ENCODE data around the gene SNX5.

The SNX5 gene

GRCh38 chr20:18005170-18005989 lies 36.8 kb upstream of the SNX5 start:
- in situ Hi-C loops (cut with HindIII; ENCODE audit: low pct_unique_long_range_greater_than_20kb, low sequenced_read_pairs) = no loop called here
- no peak for TF ChIP-seq JUND (IDR thresholded peaks at IDR 0.05; ENCODE audit: low read depth)
- DNase-seq (ENCODE audit: low read depth in 1 of 2, low spot score in 1 of 2) = peak in 1 of 2 experiments; percentile 38

GRCh38 chr20:18004384-18005031 lies 35.9 kb upstream of the SNX5 start:
- DNase-seq (ENCODE audit: low read depth in 1 of 2, low spot score in 1 of 2) = no peak
- in situ Hi-C loops (cut with HindIII; ENCODE audit: low pct_unique_long_range_greater_than_20kb, low sequenced_read_pairs) = no loop called here
- TF ChIP-seq JUND (IDR thresholded peaks at IDR 0.05; ENCODE audit: low read depth) = no peak

GRCh38 chr20:18003897-18004296 lies 35.3 kb upstream of the SNX5 start:
- TF ChIP-seq JUND (IDR thresholded peaks at IDR 0.05; ENCODE audit: low read depth) = no peak
- in situ Hi-C loops (cut with HindIII; ENCODE audit: low pct_unique_long_range_greater_than_20kb, low sequenced_read_pairs) = no loop called here
- no peak for DNase-seq (ENCODE audit: low read depth in 1 of 2, low spot score in 1 of 2)

- peak in 1 of 2 experiments; percentile 50 for DNase-seq (ENCODE audit: low read depth in 1 of 2, low spot score in 1 of 2)
- in situ Hi-C loops (cut with HindIII; ENCODE audit: low pct_unique_long_range_greater_than_20kb, low sequenced_read_pairs) = no loop called here
- TF ChIP-seq JUND (IDR thresholded peaks at IDR 0.05; ENCODE audit: low read depth) = no peak
Observed at GRCh38 chr20:18001131-18001921, 32.7 kb upstream of the SNX5 start.

DNA sequence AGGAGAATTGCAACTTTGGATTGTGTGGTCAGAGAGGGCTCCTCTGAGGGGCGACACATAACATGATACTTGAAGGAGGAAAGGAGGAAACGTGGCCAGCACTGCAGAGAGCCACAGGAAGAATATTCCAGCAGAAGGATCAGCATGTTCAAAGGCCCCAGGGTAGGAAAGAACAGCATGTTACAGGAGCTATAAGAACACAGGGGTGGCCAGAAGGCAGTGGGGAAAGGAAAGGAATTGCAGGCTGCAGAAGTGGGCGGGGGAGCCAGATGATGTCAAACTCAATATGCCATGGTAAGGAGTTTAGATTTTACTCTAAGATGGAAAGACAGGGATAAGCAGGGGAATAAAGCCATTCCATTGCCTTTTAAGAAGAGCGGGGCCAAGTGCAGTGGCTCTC lies 31.0 kb upstream of the SNX5 start:
- DNase-seq (ENCODE audit: low read depth in 1 of 2, low spot score in 1 of 2) = no peak
- no peak for TF ChIP-seq JUND (IDR thresholded peaks at IDR 0.05; ENCODE audit: low read depth)
- in situ Hi-C loops (cut with HindIII; ENCODE audit: low pct_unique_long_range_greater_than_20kb, low sequenced_read_pairs) = no loop called here

- in situ Hi-C loops (cut with HindIII; ENCODE audit: low pct_unique_long_range_greater_than_20kb, low sequenced_read_pairs) = no loop called here
- TF ChIP-seq JUND (IDR thresholded peaks at IDR 0.05; ENCODE audit: low read depth) = no peak
- DNase-seq (ENCODE audit: low read depth in 1 of 2, low spot score in 1 of 2) = no peak
Observed at GRCh38 chr20:17998446-17998845, 29.9 kb upstream of the SNX5 start.

- no peak for TF ChIP-seq JUND (IDR thresholded peaks at IDR 0.05; ENCODE audit: low read depth)
- peak in 1 of 2 experiments; percentile 68 for DNase-seq (ENCODE audit: low read depth in 1 of 2, low spot score in 1 of 2)
- in situ Hi-C loops (cut with HindIII; ENCODE audit: low pct_unique_long_range_greater_than_20kb, low sequenced_read_pairs) = no loop called here
Observed at GRCh38 chr20:17995967-17996819, 27.6 kb upstream of the SNX5 start.

GRCh38 chr20:17993546-17993945 lies 25.0 kb upstream of the SNX5 start:
- TF ChIP-seq JUND (IDR thresholded peaks at IDR 0.05; ENCODE audit: low read depth) = no peak
- in situ Hi-C loops (cut with HindIII; ENCODE audit: low pct_unique_long_range_greater_than_20kb, low sequenced_read_pairs) = no loop called here
- DNase-seq (ENCODE audit: low read depth in 1 of 2, low spot score in 1 of 2) = no peak

DNA sequence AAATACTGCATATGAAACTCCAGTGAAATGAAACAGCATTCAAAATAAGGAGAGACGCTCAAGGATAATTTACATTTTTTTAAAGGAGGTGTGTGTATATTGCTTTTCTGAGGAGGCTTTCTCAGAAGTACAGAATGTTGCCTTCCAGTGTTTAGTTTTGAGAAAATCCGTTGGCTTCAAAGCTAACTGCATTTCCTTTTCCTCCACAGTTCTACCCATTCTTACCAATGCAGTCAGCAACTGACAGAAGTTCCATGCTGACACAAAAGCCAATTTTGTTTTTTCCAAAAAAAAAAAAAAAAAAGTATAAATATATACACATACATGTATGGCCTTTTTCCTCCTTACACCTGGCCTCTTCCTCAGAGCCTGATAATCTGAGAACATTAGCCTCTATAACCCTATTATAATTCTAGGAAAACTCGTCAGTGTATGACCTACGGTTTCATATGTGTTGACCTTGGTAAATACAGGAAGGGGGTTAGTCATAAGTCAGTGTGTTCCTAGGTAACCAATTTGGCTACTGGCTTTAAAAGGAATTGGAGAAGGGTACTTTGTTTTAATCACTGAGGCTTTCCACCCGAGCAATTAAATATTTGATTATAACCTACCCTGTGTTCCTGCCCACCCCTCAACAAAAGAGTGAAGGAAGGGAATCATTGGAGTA lies 24.4 kb upstream of the SNX5 start:
- TF ChIP-seq JUND (IDR thresholded peaks at IDR 0.05; ENCODE audit: low read depth) = no peak
- DNase-seq (ENCODE audit: low read depth in 1 of 2, low spot score in 1 of 2) = no peak
- in situ Hi-C loops (cut with HindIII; ENCODE audit: low pct_unique_long_range_greater_than_20kb, low sequenced_read_pairs) = no loop called here

GRCh38 chr20:17992224-17992637 lies 23.6 kb upstream of the SNX5 start:
- TF ChIP-seq JUND (IDR thresholded peaks at IDR 0.05; ENCODE audit: low read depth) = no peak

GRCh38 chr20:17990278-17990972 lies 21.8 kb upstream of the SNX5 start:
- no peak for TF ChIP-seq JUND (IDR thresholded peaks at IDR 0.05; ENCODE audit: low read depth)
- in situ Hi-C loops (cut with HindIII; ENCODE audit: low pct_unique_long_range_greater_than_20kb, low sequenced_read_pairs) = no loop called here
- DNase-seq (ENCODE audit: low read depth in 1 of 2, low spot score in 1 of 2) = no peak

More at GRCh38 chr20:17992224-17992637, 23.6 kb upstream of the SNX5 start:
- in situ Hi-C loops (cut with HindIII; ENCODE audit: low pct_unique_long_range_greater_than_20kb, low sequenced_read_pairs) = no loop called here
- DNase-seq (ENCODE audit: low read depth in 1 of 2, low spot score in 1 of 2) = no peak
